GM12865 (cell line): ENCODE measurements around the gene MORC1.

ENCODE experiments used
- DNase-seq: peaks from one replicate; pipeline ENCODE4 v3.0.0; 2010; ENCODE audit warnings: low read depth
- H3K4me3 ChIP-seq: 2 replicates; pipeline ENCODE4 v1.5.1; 2011; ENCODE audit warnings: mild to moderate bottlenecking, low read depth, low read length, control low read depth
- CTCF ChIP-seq: IDR thresholded peaks from 2 replicates; pipeline ENCODE4 v1.5.1; 2011; ENCODE audit warnings: low read length, control low read depth, low read depth, inconsistent platforms; ENCODE audit not compliant: insufficient read depth; ENCODE audit errors: missing control alignments

The MORC1 gene

GRCh38 chr3:109021556-109021955, 96.4 kb downstream of the MORC1 start:
- no peak for DNase-seq
- TF ChIP-seq CTCF: no peak
- H3K4me3 ChIP-seq: no peak overlapping the region

- DNase-seq: peak; percentile 5
- H3K4me3 ChIP-seq: no peak overlapping the region
- peak; percentile 30 for TF ChIP-seq CTCF
These were observed 99.1 kb downstream of the MORC1 start for GRCh38 chr3:109018828-109019227.

- DNase-seq: no peak
- H3K4me3 ChIP-seq: no peak overlapping the region
- TF ChIP-seq CTCF: no peak
These were observed 112.5 kb downstream of the MORC1 start for GRCh38 chr3:109005443-109005842.

- H3K4me3 ChIP-seq: no peak overlapping the region
- DNase-seq: no peak
- no peak for TF ChIP-seq CTCF
These were observed 119.5 kb downstream of the MORC1 start for GRCh38 chr3:108998436-108998835.

GRCh38 chr3:108985844-108986243, 132.1 kb downstream of the MORC1 start:
- no peak for DNase-seq
- H3K4me3 ChIP-seq: no peak overlapping the region
- TF ChIP-seq CTCF: no peak

- no peak for DNase-seq
- no peak overlapping the region for H3K4me3 ChIP-seq
- TF ChIP-seq CTCF: no peak
These were observed 134.9 kb downstream of the MORC1 start for GRCh38 chr3:108983051-108983450.

GRCh38 chr3:108976058-108976457, 141.9 kb downstream of the MORC1 start:
- TF ChIP-seq CTCF: no peak
- H3K4me3 ChIP-seq: no peak overlapping the region

More at GRCh38 chr3:108976058-108976457, 141.9 kb downstream of the MORC1 start:
- no peak for DNase-seq
